HG03565 (cell line): ENCODE data around the gene BTBD6.
A peak's percentile ranks its signal among the peaks of the same experiment; 100 is the strongest.
"Not testable (repeated sequence)": the region's sequence is repeated elsewhere in the genome, so short reads cannot be mapped to it uniquely, and the experiment has no call there.

Source experiments
- ATAC-seq: cut with Tn5 transposase; IDR thresholded peaks from one replicate; pipeline ENCODE4 v1.9.1; 2021; ENCODE audit warnings: mild to moderate bottlenecking, moderate library complexity; ENCODE audit not compliant: unreplicated experiment

BTBD6 gene

DNA sequence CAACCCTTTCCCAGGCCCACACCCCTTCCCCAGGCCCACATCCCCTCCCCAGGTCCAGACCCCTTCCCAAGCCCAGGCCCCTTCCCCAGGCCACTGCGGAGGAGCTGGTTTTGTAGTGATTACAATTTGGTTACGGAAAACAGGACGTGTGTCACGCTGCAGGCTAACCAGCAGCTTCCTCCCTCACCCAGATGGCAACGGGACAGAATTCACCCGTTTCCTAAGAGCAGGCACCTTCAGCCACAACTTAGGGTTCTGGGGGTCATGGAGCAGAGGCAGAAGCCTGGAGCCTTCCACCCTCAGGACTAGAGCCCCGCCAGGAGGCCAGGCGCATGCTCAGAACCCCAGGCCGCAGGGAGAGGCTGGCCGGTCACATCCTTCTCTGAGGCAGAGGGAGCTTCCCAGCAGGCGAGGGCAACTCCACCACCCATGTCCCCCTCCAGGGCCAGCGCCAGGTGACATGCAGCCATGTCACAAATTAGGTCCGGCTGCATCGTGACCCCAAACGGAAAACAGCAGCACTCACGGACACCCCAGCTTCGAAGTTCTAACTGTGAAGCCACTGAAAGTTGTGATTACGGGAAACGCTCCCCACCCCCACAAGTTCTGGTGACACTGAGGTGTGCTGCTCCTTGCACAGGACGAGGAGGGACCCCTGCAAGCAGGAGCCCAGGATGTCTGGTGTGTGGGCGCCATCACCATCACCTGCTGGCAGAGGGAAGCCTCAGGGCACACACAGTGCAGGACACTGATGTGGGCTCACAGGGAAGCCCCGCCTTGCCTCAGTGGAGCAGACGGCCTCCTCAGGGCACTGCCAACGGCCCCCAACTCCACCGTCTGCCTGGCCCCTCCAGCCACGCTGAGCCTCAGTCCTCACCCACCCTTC, 44.7 kb downstream of the BTBD6 start:
- no peak for ATAC-seq

DNA sequence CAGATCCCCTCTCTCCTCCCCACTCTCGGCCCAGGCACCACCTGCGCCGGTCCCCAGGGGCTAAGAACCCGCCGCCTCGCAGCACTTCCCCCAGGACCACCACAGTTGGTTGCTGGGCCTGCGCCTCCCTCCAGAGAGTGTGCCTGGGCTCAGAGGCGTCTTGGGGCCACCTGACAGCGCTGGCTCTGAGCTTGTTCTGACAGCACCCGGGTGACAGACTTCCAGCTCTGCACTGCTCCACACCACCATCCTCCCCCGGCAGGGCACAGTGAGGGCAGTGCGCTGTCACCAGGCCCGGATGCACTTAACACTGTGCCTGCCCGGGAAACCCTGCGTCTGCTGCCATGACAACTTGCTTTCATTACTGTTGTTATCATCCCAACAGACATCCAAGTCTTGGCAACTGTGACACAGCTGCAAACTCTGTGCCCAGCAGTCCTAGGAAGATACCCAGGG, 45.8 kb downstream of the BTBD6 start:
- ATAC-seq, result no peak

DNA sequence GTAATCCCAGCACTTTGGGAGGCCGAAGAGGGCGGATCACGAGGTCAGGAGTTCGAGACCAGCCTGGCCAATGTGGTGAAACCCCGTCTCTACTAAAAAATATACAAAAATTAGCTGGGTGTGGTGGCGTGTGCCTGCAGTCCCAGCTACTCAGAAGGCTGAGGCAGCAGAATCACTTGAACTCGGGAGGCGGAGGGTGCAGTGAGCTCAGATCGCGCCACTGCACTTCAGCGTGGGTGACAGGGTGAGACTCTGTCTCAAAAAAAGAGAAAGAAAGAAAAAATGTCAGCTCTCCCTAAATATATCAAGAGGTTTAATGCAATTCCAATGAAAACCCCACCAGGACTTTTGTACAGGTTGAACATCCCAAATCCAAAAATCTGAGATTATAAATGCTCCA, 49.0 kb downstream of the BTBD6 start:
- ATAC-seq, result not testable (repeated sequence)

DNA sequence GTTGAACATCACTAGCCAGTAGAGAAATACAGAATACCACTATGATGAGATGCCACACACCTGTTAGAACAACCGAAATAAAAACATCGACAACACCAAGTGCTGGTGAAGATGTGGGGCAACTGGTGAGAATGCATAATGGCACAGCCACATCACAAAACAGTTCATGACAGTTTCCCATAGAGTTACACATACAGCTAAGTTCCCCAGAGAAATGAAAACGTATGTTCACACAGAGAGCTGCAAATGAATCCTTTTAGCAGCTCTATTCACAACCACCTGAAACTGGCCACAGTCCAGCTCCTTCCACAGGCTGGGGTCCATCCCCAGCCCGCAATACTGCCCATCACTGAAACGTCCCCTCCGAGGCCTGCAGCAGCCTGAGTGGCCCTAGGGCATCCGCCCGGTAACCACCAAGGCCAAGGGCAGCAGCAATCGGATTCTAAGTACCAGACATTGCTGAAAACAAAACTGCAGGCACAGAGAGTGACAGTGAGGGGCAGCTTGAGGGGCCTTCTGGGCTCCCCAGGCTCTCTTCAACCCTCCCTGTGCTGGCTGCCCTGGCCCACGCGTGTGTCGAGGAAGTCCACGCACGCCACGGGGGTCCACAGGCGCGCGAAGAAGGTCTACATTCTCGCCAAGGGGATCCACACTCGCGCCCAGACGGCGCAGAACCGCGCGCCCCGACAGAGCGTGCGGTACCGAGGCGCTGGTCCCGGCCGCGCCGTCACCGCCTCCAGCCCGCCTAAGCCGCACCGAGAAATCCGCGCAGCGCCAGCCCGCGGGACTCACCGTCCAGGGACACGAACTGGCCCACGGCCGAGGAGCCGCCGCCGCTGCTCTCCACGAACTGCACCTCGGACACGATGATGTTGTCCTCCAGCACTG, 51.6 kb downstream of the BTBD6 start:
- ATAC-seq, result peak; percentile 22
